Medulla oblongata (tissue), 1 donor: ENCODE measurements around the gene ZDHHC14.
"Not testable (repeated sequence)": the region's sequence is repeated elsewhere in the genome, so short reads cannot be mapped to it uniquely, and the experiment has no call there.

Experiments
- DNase-seq: peaks from one replicate; pipeline ENCODE4 v3.0.0-alpha.2; 2015; ENCODE audit errors: extremely low spot score

Gene ZDHHC14

GRCh38 chr6:157443066-157443800 is 62.2 kb downstream of the ZDHHC14 start:
- no peak for DNase-seq

- no peak for DNase-seq
Observed at GRCh38 chr6:157445277-157446009, 64.5 kb downstream of the ZDHHC14 start.

- no peak for DNase-seq
Observed at GRCh38 chr6:157447735-157448134, 66.7 kb downstream of the ZDHHC14 start.

- no peak for DNase-seq
Observed at GRCh38 chr6:157449610-157450009, 68.6 kb downstream of the ZDHHC14 start.

GRCh38 chr6:157450931-157451742 is 70.1 kb downstream of the ZDHHC14 start:
- DNase-seq = no peak

GRCh38 chr6:157452096-157452495 is 71.1 kb downstream of the ZDHHC14 start:
- DNase-seq = no peak

- DNase-seq = no peak
Observed at GRCh38 chr6:157453131-157453530, 72.1 kb downstream of the ZDHHC14 start.

- no peak for DNase-seq
Observed at GRCh38 chr6:157453978-157454377, 73.0 kb downstream of the ZDHHC14 start.

- DNase-seq = peak; percentile 42
Observed at GRCh38 chr6:157454762-157455714, 74.0 kb downstream of the ZDHHC14 start.

- peak; percentile 74 for DNase-seq
Observed at GRCh38 chr6:157455731-157456523, 74.9 kb downstream of the ZDHHC14 start.

GRCh38 chr6:157456524-157456829 is 75.5 kb downstream of the ZDHHC14 start:
- no peak for DNase-seq

- no peak for DNase-seq
Observed at GRCh38 chr6:157457787-157458186, 76.8 kb downstream of the ZDHHC14 start.

- DNase-seq = no peak
Observed at GRCh38 chr6:157459327-157459726, 78.3 kb downstream of the ZDHHC14 start.

- DNase-seq = no peak
Observed at GRCh38 chr6:157460182-157460999, 79.4 kb downstream of the ZDHHC14 start.

GRCh38 chr6:157461000-157461915 is 80.3 kb downstream of the ZDHHC14 start:
- peak; percentile 63 for DNase-seq

GRCh38 chr6:157462956-157463742 is 82.2 kb downstream of the ZDHHC14 start:
- DNase-seq = no peak

GRCh38 chr6:157463743-157464135 is 82.7 kb downstream of the ZDHHC14 start:
- DNase-seq = not testable (repeated sequence)
